ENCODE data around the gene FBXO11. TPM values are rescaled to one million over a fixed set of nuclear protein-coding genes. Genes with fewer than 3 reads are reported as not detected.

The FBXO11 gene
- polyA plus RNA-seq, 2 donors = 17.0 to 25.2 TPM

- H3K4me3 ChIP-seq (ENCODE audit: low read depth in 1 of 2, low read length in 2 of 2) = no peak overlapping the region
- no peaks in the 10 kb centered on the region for H3K4me1 ChIP-seq (ENCODE audit: control insufficient read depth in 2 of 2, insufficient read depth in 2 of 2, low read length in 1 of 2)
- no peaks in the 10 kb centered on the region for H3K9me3 ChIP-seq (ENCODE audit: control insufficient read depth in 2 of 2, insufficient read depth in 1 of 2, low read depth in 1 of 2, low read length in 1 of 2)
- no peaks in the 10 kb centered on the region for H3K27me3 ChIP-seq (ENCODE audit: control insufficient read depth in 1 of 2, insufficient read depth in 2 of 2, low read length in 2 of 2)
- no peaks in the 10 kb centered on the region for H3K36me3 ChIP-seq (ENCODE audit: control insufficient read depth in 2 of 2, insufficient read depth in 2 of 2, low read length in 1 of 2)
- WGBS, 2 donors = 63 to 67% methylated on average over 2 of the region's 2 CpGs
- no peak overlapping the region for H3K27ac ChIP-seq (ENCODE audit: low read depth in 2 of 2, low read length in 1 of 2)
These were observed 17.6 kb downstream of the FBXO11 start for GRCh38 chr2:47888581-47889280.

GRCh38 chr2:47876912-47877311 lies 29.4 kb downstream of the FBXO11 start:
- WGBS, 2 donors = 93 to 97% methylated on average over 1 of the region's 1 CpG
- Histone ChIP-seq H3K9me3 (ENCODE audit: control insufficient read depth in 2 of 2, insufficient read depth in 1 of 2, low read depth in 1 of 2, low read length in 1 of 2) (no peaks in the 10 kb centered on the region), H3K4me3 (ENCODE audit: low read depth in 1 of 2, low read length in 2 of 2) (no peak overlapping the region), H3K27me3 (ENCODE audit: control insufficient read depth in 1 of 2, insufficient read depth in 2 of 2, low read length in 2 of 2) (no peaks in the 10 kb centered on the region), H3K36me3 (ENCODE audit: control insufficient read depth in 2 of 2, insufficient read depth in 2 of 2, low read length in 1 of 2) (no peaks in the 10 kb centered on the region), H3K4me1 (ENCODE audit: control insufficient read depth in 2 of 2, insufficient read depth in 2 of 2, low read length in 1 of 2) (peaks cover 0 to 3% of the 10 kb centered on the region in 2 donors), H3K27ac (ENCODE audit: low read depth in 2 of 2, low read length in 1 of 2) (no peak overlapping the region)

- Histone ChIP-seq H3K9me3 (ENCODE audit: control insufficient read depth in 2 of 2, insufficient read depth in 1 of 2, low read depth in 1 of 2, low read length in 1 of 2) (no peaks in the 10 kb centered on the region), H3K27me3 (ENCODE audit: control insufficient read depth in 1 of 2, insufficient read depth in 2 of 2, low read length in 2 of 2) (no peaks in the 10 kb centered on the region), H3K27ac (ENCODE audit: low read depth in 2 of 2, low read length in 1 of 2) (no peak overlapping the region), H3K4me3 (ENCODE audit: low read depth in 1 of 2, low read length in 2 of 2) (no peak overlapping the region), H3K36me3 (ENCODE audit: control insufficient read depth in 2 of 2, insufficient read depth in 2 of 2, low read length in 1 of 2) (peaks cover 0 to 2% of the 10 kb centered on the region in 2 donors), H3K4me1 (ENCODE audit: control insufficient read depth in 2 of 2, insufficient read depth in 2 of 2, low read length in 1 of 2) (peaks cover 3 to 4% of the 10 kb centered on the region in 2 donors)
- WGBS, 2 donors = 97% methylated on average over 2 of the region's 2 CpGs
These were observed 33.4 kb downstream of the FBXO11 start for GRCh38 chr2:47872941-47873340.

- Histone ChIP-seq H3K36me3 (ENCODE audit: control insufficient read depth in 2 of 2, insufficient read depth in 2 of 2, low read length in 1 of 2) (peaks cover 0 to 2% of the 10 kb centered on the region in 2 donors), H3K9me3 (ENCODE audit: control insufficient read depth in 2 of 2, insufficient read depth in 1 of 2, low read depth in 1 of 2, low read length in 1 of 2) (no peaks in the 10 kb centered on the region), H3K4me1 (ENCODE audit: control insufficient read depth in 2 of 2, insufficient read depth in 2 of 2, low read length in 1 of 2) (peaks cover 5 to 6% of the 10 kb centered on the region in 2 donors), H3K4me3 (ENCODE audit: low read depth in 1 of 2, low read length in 2 of 2) (no peak overlapping the region), H3K27me3 (ENCODE audit: control insufficient read depth in 1 of 2, insufficient read depth in 2 of 2, low read length in 2 of 2) (no peaks in the 10 kb centered on the region), H3K27ac (ENCODE audit: low read depth in 2 of 2, low read length in 1 of 2) (no peak overlapping the region)
- WGBS, 2 donors = 88 to 94% methylated on average over 7 of the region's 7 CpGs
These were observed 35.4 kb downstream of the FBXO11 start for GRCh38 chr2:47870641-47871540.

- H3K27me3 ChIP-seq (ENCODE audit: control insufficient read depth in 1 of 2, insufficient read depth in 2 of 2, low read length in 2 of 2) = no peaks in the 10 kb centered on the region
- H3K4me1 ChIP-seq (ENCODE audit: control insufficient read depth in 2 of 2, insufficient read depth in 2 of 2, low read length in 1 of 2) = peaks cover 5 to 6% of the 10 kb centered on the region in 2 donors
- no peaks in the 10 kb centered on the region for H3K9me3 ChIP-seq (ENCODE audit: control insufficient read depth in 2 of 2, insufficient read depth in 1 of 2, low read depth in 1 of 2, low read length in 1 of 2)
- 87 to 94% methylated on average over 2 of the region's 2 CpGs for WGBS, 2 donors
- peaks cover 0 to 2% of the 10 kb centered on the region in 2 donors for H3K36me3 ChIP-seq (ENCODE audit: control insufficient read depth in 2 of 2, insufficient read depth in 2 of 2, low read length in 1 of 2)
- H3K4me3 ChIP-seq (ENCODE audit: low read depth in 1 of 2, low read length in 2 of 2) = no peak overlapping the region
- H3K27ac ChIP-seq (ENCODE audit: low read depth in 2 of 2, low read length in 1 of 2) = no peak overlapping the region
These were observed 36.3 kb downstream of the FBXO11 start for GRCh38 chr2:47869859-47870595.

GRCh38 chr2:47868611-47869352 lies 37.5 kb downstream of the FBXO11 start:
- H3K36me3 ChIP-seq (ENCODE audit: control insufficient read depth in 2 of 2, insufficient read depth in 2 of 2, low read length in 1 of 2) = peaks cover 0 to 2% of the 10 kb centered on the region in 2 donors
- H3K4me1 ChIP-seq (ENCODE audit: control insufficient read depth in 2 of 2, insufficient read depth in 2 of 2, low read length in 1 of 2) = peaks cover 5 to 6% of the 10 kb centered on the region in 2 donors
- H3K9me3 ChIP-seq (ENCODE audit: control insufficient read depth in 2 of 2, insufficient read depth in 1 of 2, low read depth in 1 of 2, low read length in 1 of 2) = no peaks in the 10 kb centered on the region
- WGBS, 2 donors = 81 to 85% methylated on average over 7 of the region's 7 CpGs
- H3K4me3 ChIP-seq (ENCODE audit: low read depth in 1 of 2, low read length in 2 of 2) = no peak overlapping the region
- H3K27me3 ChIP-seq (ENCODE audit: control insufficient read depth in 1 of 2, insufficient read depth in 2 of 2, low read length in 2 of 2) = no peaks in the 10 kb centered on the region
- H3K27ac ChIP-seq (ENCODE audit: low read depth in 2 of 2, low read length in 1 of 2) = peak overlapping the region in 1 of 2 donors; percentile 22

GRCh38 chr2:47867205-47867604 lies 39.1 kb downstream of the FBXO11 start:
- Histone ChIP-seq H3K27me3 (ENCODE audit: control insufficient read depth in 1 of 2, insufficient read depth in 2 of 2, low read length in 2 of 2) (no peaks in the 10 kb centered on the region), H3K4me1 (ENCODE audit: control insufficient read depth in 2 of 2, insufficient read depth in 2 of 2, low read length in 1 of 2) (peaks cover 3 to 6% of the 10 kb centered on the region in 2 donors), H3K4me3 (ENCODE audit: low read depth in 1 of 2, low read length in 2 of 2) (no peak overlapping the region), H3K9me3 (ENCODE audit: control insufficient read depth in 2 of 2, insufficient read depth in 1 of 2, low read depth in 1 of 2, low read length in 1 of 2) (no peaks in the 10 kb centered on the region), H3K36me3 (ENCODE audit: control insufficient read depth in 2 of 2, insufficient read depth in 2 of 2, low read length in 1 of 2) (peaks cover 0 to 2% of the 10 kb centered on the region in 2 donors), H3K27ac (ENCODE audit: low read depth in 2 of 2, low read length in 1 of 2) (no peak overlapping the region)
- WGBS, 2 donors = 2 to 3% methylated on average over 2 of the region's 2 CpGs

- H3K4me1 ChIP-seq (ENCODE audit: control insufficient read depth in 2 of 2, insufficient read depth in 2 of 2, low read length in 1 of 2) = peaks cover 2% of the 10 kb centered on the region in 2 donors
- H3K27ac ChIP-seq (ENCODE audit: low read depth in 2 of 2, low read length in 1 of 2) = no peak overlapping the region
- H3K27me3 ChIP-seq (ENCODE audit: control insufficient read depth in 1 of 2, insufficient read depth in 2 of 2, low read length in 2 of 2) = no peaks in the 10 kb centered on the region
- no peaks in the 10 kb centered on the region for H3K9me3 ChIP-seq (ENCODE audit: control insufficient read depth in 2 of 2, insufficient read depth in 1 of 2, low read depth in 1 of 2, low read length in 1 of 2)
- H3K36me3 ChIP-seq (ENCODE audit: control insufficient read depth in 2 of 2, insufficient read depth in 2 of 2, low read length in 1 of 2) = no peaks in the 10 kb centered on the region
- H3K4me3 ChIP-seq (ENCODE audit: low read depth in 1 of 2, low read length in 2 of 2) = no peak overlapping the region
- 33 to 38% methylated on average over 1 of the region's 1 CpG for WGBS, 2 donors
These were observed 41.7 kb downstream of the FBXO11 start for GRCh38 chr2:47864566-47864965.

GRCh38 chr2:47862949-47863348 lies 43.3 kb downstream of the FBXO11 start:
- H3K36me3 ChIP-seq (ENCODE audit: control insufficient read depth in 2 of 2, insufficient read depth in 2 of 2, low read length in 1 of 2) = no peaks in the 10 kb centered on the region
- H3K9me3 ChIP-seq (ENCODE audit: control insufficient read depth in 2 of 2, insufficient read depth in 1 of 2, low read depth in 1 of 2, low read length in 1 of 2) = no peaks in the 10 kb centered on the region
- peaks cover 2% of the 10 kb centered on the region in 2 donors for H3K4me1 ChIP-seq (ENCODE audit: control insufficient read depth in 2 of 2, insufficient read depth in 2 of 2, low read length in 1 of 2)
- no peaks in the 10 kb centered on the region for H3K27me3 ChIP-seq (ENCODE audit: control insufficient read depth in 1 of 2, insufficient read depth in 2 of 2, low read length in 2 of 2)
- WGBS, 2 donors = 93 to 96% methylated on average over 6 of the region's 6 CpGs
- no peak overlapping the region for H3K4me3 ChIP-seq (ENCODE audit: low read depth in 1 of 2, low read length in 2 of 2)
- no peak overlapping the region for H3K27ac ChIP-seq (ENCODE audit: low read depth in 2 of 2, low read length in 1 of 2)
